Measurements from ENCODE around the gene NHSL2.

NHSL2 gene

DNA sequence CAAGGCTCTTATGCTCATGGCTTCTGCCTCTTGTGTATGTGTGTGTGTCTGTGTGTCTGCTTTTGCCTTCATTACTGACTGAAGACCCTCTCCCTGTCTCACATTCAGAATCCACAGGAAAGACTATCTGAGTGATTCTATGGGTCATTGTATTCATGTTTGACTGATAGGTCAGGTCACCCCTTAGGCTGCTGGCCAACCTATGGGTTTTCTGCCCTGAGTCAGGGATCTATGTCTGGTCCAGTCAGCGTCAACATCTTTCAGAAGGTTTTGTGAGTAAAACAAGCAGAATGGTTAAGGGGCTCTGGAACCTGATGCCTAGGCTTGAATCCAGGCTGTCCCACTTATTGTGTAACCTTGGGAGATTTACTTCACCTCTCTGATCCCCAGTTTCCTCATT lies 30.5 kb downstream of the NHSL2 start:
- Histone ChIP-seq H3K36me3 (ENCODE audit: control insufficient read depth in 1 of 2, insufficient read depth in 2 of 2, low read depth in 1 of 2, low read length in 2 of 2) (no peaks in the 10 kb centered on the region), H3K4ac (ENCODE audit: low read depth in 1 of 2, low read length in 2 of 2) (no peak overlapping the region), H4K91ac (ENCODE audit: low read length) (no peak overlapping the region), H3K4me1 (ENCODE audit: control insufficient read depth, insufficient read depth, low read depth, low read length) (peaks cover 5% of the 10 kb centered on the region), H2BK5ac (ENCODE audit: low read depth, low read length, poor library complexity, severe bottlenecking) (no peak overlapping the region), H2AK5ac (ENCODE audit: low read length, severe bottlenecking) (no peak overlapping the region), H3K4me3 (ENCODE audit: insufficient read depth in 1 of 2, low read depth in 1 of 2, low read length in 2 of 2) (no peak overlapping the region), H3K4me2 (ENCODE audit: low read length, poor library complexity, severe bottlenecking) (no peak overlapping the region), H3K23ac (ENCODE audit: low read length in 2 of 2) (no peak overlapping the region), H2BK15ac (ENCODE audit: low read depth, poor library complexity, severe bottlenecking) (peak overlapping the region; percentile 52), H3K9ac (ENCODE audit: low read length) (peak overlapping the region; percentile 45), H3K79me1 (replicated peaks; ENCODE audit: low read length, poor library complexity, severe bottlenecking) (peaks cover 1% of the 10 kb centered on the region), H3K27ac (ENCODE audit: low read length, poor library complexity, severe bottlenecking) (no peak overlapping the region), H2BK12ac (ENCODE audit: low read length in 2 of 2) (peak overlapping the region; percentile 1 to 54), H2AFZ (ENCODE audit: low read depth, low read length) (no peak overlapping the region), H3K27me3 (ENCODE audit: control insufficient read depth in 1 of 2, insufficient read depth in 1 of 2, low read length in 2 of 2) (peaks cover 0 to 50% of the 10 kb centered on the region in 2 experiments), H2BK120ac (ENCODE audit: low read depth, low read length) (no peak overlapping the region), H4K8ac (ENCODE audit: low read length) (no peak overlapping the region), H3K14ac (ENCODE audit: low read length in 2 of 2) (no peak overlapping the region), H3K18ac (ENCODE audit: low read depth in 1 of 2, low read length in 2 of 2) (peak overlapping the region in 1 of 2 experiments; percentile 57), H3K9me3 (ENCODE audit: control insufficient read depth, low read length) (no peaks in the 10 kb centered on the region)
- DNase-seq, result no peak
- WGBS, result 38% methylated on average over 1 of the region's 1 CpG

- Histone ChIP-seq H2BK5ac (ENCODE audit: low read depth, low read length, poor library complexity, severe bottlenecking) (no peak overlapping the region), H2AFZ (ENCODE audit: low read depth, low read length) (no peak overlapping the region), H3K4me2 (ENCODE audit: low read length, poor library complexity, severe bottlenecking) (no peak overlapping the region), H4K8ac (ENCODE audit: low read length) (no peak overlapping the region), H3K4ac (ENCODE audit: low read depth in 1 of 2, low read length in 2 of 2) (peak overlapping the region in 1 of 2 experiments; percentile 26), H2BK15ac (ENCODE audit: low read depth, poor library complexity, severe bottlenecking) (no peak overlapping the region), H3K27ac (ENCODE audit: low read length, poor library complexity, severe bottlenecking) (peak overlapping the region; percentile 43), H3K4me1 (ENCODE audit: control insufficient read depth, insufficient read depth, low read depth, low read length) (peaks cover 5% of the 10 kb centered on the region), H4K91ac (ENCODE audit: low read length) (peak overlapping the region; percentile 68), H3K18ac (ENCODE audit: low read depth in 1 of 2, low read length in 2 of 2) (peak overlapping the region; percentile 62 to 89), H3K27me3 (ENCODE audit: control insufficient read depth in 1 of 2, insufficient read depth in 1 of 2, low read length in 2 of 2) (peaks cover 0 to 47% of the 10 kb centered on the region in 2 experiments), H2AK5ac (ENCODE audit: low read length, severe bottlenecking) (no peak overlapping the region), H2BK12ac (ENCODE audit: low read length in 2 of 2) (peak overlapping the region in 1 of 2 experiments; percentile 90), H3K23ac (ENCODE audit: low read length in 2 of 2) (no peak overlapping the region), H2BK120ac (ENCODE audit: low read depth, low read length) (peak overlapping the region; percentile 43), H3K9ac (ENCODE audit: low read length) (peak overlapping the region; percentile 45), H3K14ac (ENCODE audit: low read length in 2 of 2) (no peak overlapping the region), H3K36me3 (ENCODE audit: control insufficient read depth in 1 of 2, insufficient read depth in 2 of 2, low read depth in 1 of 2, low read length in 2 of 2) (no peaks in the 10 kb centered on the region), H3K9me3 (ENCODE audit: control insufficient read depth, low read length) (no peaks in the 10 kb centered on the region), H3K4me3 (ENCODE audit: insufficient read depth in 1 of 2, low read depth in 1 of 2, low read length in 2 of 2) (no peak overlapping the region), H3K79me1 (replicated peaks; ENCODE audit: low read length, poor library complexity, severe bottlenecking) (peaks cover 1% of the 10 kb centered on the region)
- 6% methylated on average over 3 of the region's 3 CpGs for WGBS
- peak; percentile 83 for DNase-seq
Measured at GRCh38 chrX:71941776-71942175, 31.1 kb downstream of the NHSL2 start.

- Histone ChIP-seq H2AK5ac (ENCODE audit: low read length, severe bottlenecking) (no peak overlapping the region), H3K4ac (ENCODE audit: low read depth in 1 of 2, low read length in 2 of 2) (no peak overlapping the region), H3K27ac (ENCODE audit: low read length, poor library complexity, severe bottlenecking) (no peak overlapping the region), H3K4me2 (ENCODE audit: low read length, poor library complexity, severe bottlenecking) (no peak overlapping the region), H3K4me3 (ENCODE audit: insufficient read depth in 1 of 2, low read depth in 1 of 2, low read length in 2 of 2) (no peak overlapping the region), H3K27me3 (ENCODE audit: control insufficient read depth in 1 of 2, insufficient read depth in 1 of 2, low read length in 2 of 2) (peaks cover 0 to 32% of the 10 kb centered on the region in 2 experiments), H3K18ac (ENCODE audit: low read depth in 1 of 2, low read length in 2 of 2) (no peak overlapping the region), H3K79me1 (replicated peaks; ENCODE audit: low read length, poor library complexity, severe bottlenecking) (no peaks in the 10 kb centered on the region), H2BK12ac (ENCODE audit: low read length in 2 of 2) (no peak overlapping the region), H3K36me3 (ENCODE audit: control insufficient read depth in 1 of 2, insufficient read depth in 2 of 2, low read depth in 1 of 2, low read length in 2 of 2) (no peaks in the 10 kb centered on the region), H4K91ac (ENCODE audit: low read length) (no peak overlapping the region), H2BK5ac (ENCODE audit: low read depth, low read length, poor library complexity, severe bottlenecking) (no peak overlapping the region), H3K9ac (ENCODE audit: low read length) (no peak overlapping the region), H3K9me3 (ENCODE audit: control insufficient read depth, low read length) (no peaks in the 10 kb centered on the region), H2BK15ac (ENCODE audit: low read depth, poor library complexity, severe bottlenecking) (no peak overlapping the region), H2AFZ (ENCODE audit: low read depth, low read length) (no peak overlapping the region), H4K8ac (ENCODE audit: low read length) (no peak overlapping the region), H3K14ac (ENCODE audit: low read length in 2 of 2) (no peak overlapping the region), H2BK120ac (ENCODE audit: low read depth, low read length) (no peak overlapping the region), H3K4me1 (ENCODE audit: control insufficient read depth, insufficient read depth, low read depth, low read length) (peaks cover 6% of the 10 kb centered on the region), H3K23ac (ENCODE audit: low read length in 2 of 2) (no peak overlapping the region)
- no peak for DNase-seq
- 100% methylated on average over 1 of the region's 2 CpGs for WGBS
Measured at GRCh38 chrX:71944369-71944768, 33.7 kb downstream of the NHSL2 start.

- H3K18ac ChIP-seq (ENCODE audit: low read depth in 1 of 2, low read length in 2 of 2), result no peak overlapping the region
- no peak overlapping the region for H3K4ac ChIP-seq (ENCODE audit: low read depth in 1 of 2, low read length in 2 of 2)
- H3K4me1 ChIP-seq (ENCODE audit: control insufficient read depth, insufficient read depth, low read depth, low read length), result peaks cover 15% of the 10 kb centered on the region
- no peak overlapping the region for H3K9ac ChIP-seq (ENCODE audit: low read length)
- no peak overlapping the region for H3K27ac ChIP-seq (ENCODE audit: low read length, poor library complexity, severe bottlenecking)
- no peak overlapping the region for H3K14ac ChIP-seq (ENCODE audit: low read length in 2 of 2)
- H3K4me2 ChIP-seq (ENCODE audit: low read length, poor library complexity, severe bottlenecking), result no peak overlapping the region
- no peak overlapping the region for H2BK5ac ChIP-seq (ENCODE audit: low read depth, low read length, poor library complexity, severe bottlenecking)
- H3K79me1 ChIP-seq (replicated peaks; ENCODE audit: low read length, poor library complexity, severe bottlenecking), result no peaks in the 10 kb centered on the region
- no peak overlapping the region for H2BK120ac ChIP-seq (ENCODE audit: low read depth, low read length)
- H2BK12ac ChIP-seq (ENCODE audit: low read length in 2 of 2), result no peak overlapping the region
- no peak overlapping the region for H2BK15ac ChIP-seq (ENCODE audit: low read depth, poor library complexity, severe bottlenecking)
- H4K91ac ChIP-seq (ENCODE audit: low read length), result no peak overlapping the region
- 47% methylated on average over 3 of the region's 8 CpGs for WGBS
- no peak overlapping the region for H3K23ac ChIP-seq (ENCODE audit: low read length in 2 of 2)
- H3K9me3 ChIP-seq (ENCODE audit: control insufficient read depth, low read length), result no peaks in the 10 kb centered on the region
- DNase-seq, result no peak
- no peak overlapping the region for H2AK5ac ChIP-seq (ENCODE audit: low read length, severe bottlenecking)
- no peak overlapping the region for H3K4me3 ChIP-seq (ENCODE audit: insufficient read depth in 1 of 2, low read depth in 1 of 2, low read length in 2 of 2)
- H4K8ac ChIP-seq (ENCODE audit: low read length), result no peak overlapping the region
- peaks cover 0 to 40% of the 10 kb centered on the region in 2 experiments for H3K27me3 ChIP-seq (ENCODE audit: control insufficient read depth in 1 of 2, insufficient read depth in 1 of 2, low read length in 2 of 2)
- H3K36me3 ChIP-seq (ENCODE audit: control insufficient read depth in 1 of 2, insufficient read depth in 2 of 2, low read depth in 1 of 2, low read length in 2 of 2), result no peaks in the 10 kb centered on the region
- H2AFZ ChIP-seq (ENCODE audit: low read depth, low read length), result no peak overlapping the region
Measured at GRCh38 chrX:71945237-71945805, 34.7 kb downstream of the NHSL2 start.

Measured in mesenchymal stem cell (in vitro differentiated cells and primary cell).